Tibial nerve (tissue), 3 donors: ENCODE measurements around the gene MAML2.

Source experiments
- CTCF ChIP-seq, 5 experiments: fragments of 200-600 bp in 3 of 5; fragments of 450-650 bp in 2 of 5; sonication (generic) in 3 of 5; IDR thresholded peaks; one replicate each; pipeline ENCODE4 v1.5.1; 2016 to 2019; ENCODE audit warnings: antibody characterized with exemption in 5 of 5, mild to moderate bottlenecking in 3 of 5, moderate library complexity in 2 of 5
- POLR2A ChIP-seq, 2 donors: fragments of 450-650 bp; IDR thresholded peaks; one replicate each; pipeline ENCODE4 v1.6.1; 2017; ENCODE audit warnings: antibody characterized with exemption in 2 of 2, mild to moderate bottlenecking in 2 of 2, moderate library complexity in 2 of 2

DNA sequence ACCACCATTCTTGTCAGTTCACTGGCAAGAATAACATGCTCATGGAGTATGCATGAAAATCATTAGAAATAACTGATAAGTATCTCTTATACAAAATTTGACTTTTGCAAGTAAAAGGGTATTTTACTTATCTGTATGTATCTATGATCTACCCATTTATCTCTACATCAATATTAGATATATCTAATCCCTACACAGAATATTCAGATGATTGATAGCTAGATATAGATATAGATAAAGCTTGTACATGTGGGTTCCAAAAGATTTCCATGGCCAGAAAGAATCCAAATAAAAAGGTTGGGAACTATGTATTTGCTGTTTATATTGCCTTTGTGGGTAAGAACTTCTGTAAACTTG lies 185.5 kb downstream of the MAML2 start:
- TF ChIP-seq CTCF (IDR thresholded peaks at IDR 0.05) (no peak), POLR2A (IDR thresholded peaks at IDR 0.05) (no peak)
